Measurements from ENCODE around the gene EGFL6. TPM values are rescaled to one million over a fixed set of nuclear protein-coding genes. Genes with fewer than 3 reads are reported as not detected.
"Not testable (repeated sequence)": the region's sequence is repeated elsewhere in the genome, so short reads cannot be mapped to it uniquely, and the experiment has no call there.

The EGFL6 gene
- total RNA-seq, 1 experiment from 2014 or later, result 0.96 TPM

DNA sequence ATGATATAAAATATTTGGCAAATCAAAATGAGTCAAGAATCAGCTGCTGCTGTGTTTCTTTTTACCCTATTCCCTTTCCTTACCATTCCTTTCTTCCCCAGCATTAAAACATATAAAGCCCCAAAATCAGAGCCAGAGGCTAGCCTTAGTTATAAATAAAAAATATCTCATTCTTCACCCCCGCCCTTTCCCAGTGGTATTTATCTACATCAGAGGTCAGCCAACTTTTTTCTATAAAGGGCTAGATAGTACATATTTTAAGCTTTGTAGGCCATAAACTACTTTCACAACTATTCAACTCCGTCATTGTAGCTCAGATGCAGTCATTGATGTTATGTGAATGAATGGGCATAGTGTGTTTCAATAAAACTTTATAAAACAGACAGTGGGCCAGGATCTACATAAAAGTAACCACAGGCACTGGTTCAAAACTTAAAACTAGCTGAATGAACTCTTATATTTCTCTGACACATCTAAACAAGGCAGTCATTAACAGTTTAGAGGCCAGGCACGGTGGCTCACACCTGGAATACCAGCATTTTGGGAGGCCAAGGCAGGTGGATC is 53.1 kb downstream of the EGFL6 start:
- ChIA-PET CTCF (no interaction called here), POLR2A (no interaction called here)
- Mint-ChIP-seq H3K27me3 (ENCODE audit: low read depth) (peaks cover 8% of the 10 kb centered on the region), H3K4me3 (no peak overlapping the region), H3K9me3 (peaks cover 15% of the 10 kb centered on the region), H3K36me3 (peaks cover 5% of the 10 kb centered on the region; the same call in 1 of the 2 replicates), H3K27ac (no peak overlapping the region), H3K4me1 (peaks cover 27% of the 10 kb centered on the region)
- TF ChIP-seq ZNF396 (CRISPR knock-in tag; IDR thresholded peaks at IDR 0.05; ENCODE audit: borderline replicate concordance), result no peak
- no peak for TF ChIP-seq ZNF423 (CRISPR knock-in tag; IDR thresholded peaks at IDR 0.05)
- TF ChIP-seq, protein P1, sequence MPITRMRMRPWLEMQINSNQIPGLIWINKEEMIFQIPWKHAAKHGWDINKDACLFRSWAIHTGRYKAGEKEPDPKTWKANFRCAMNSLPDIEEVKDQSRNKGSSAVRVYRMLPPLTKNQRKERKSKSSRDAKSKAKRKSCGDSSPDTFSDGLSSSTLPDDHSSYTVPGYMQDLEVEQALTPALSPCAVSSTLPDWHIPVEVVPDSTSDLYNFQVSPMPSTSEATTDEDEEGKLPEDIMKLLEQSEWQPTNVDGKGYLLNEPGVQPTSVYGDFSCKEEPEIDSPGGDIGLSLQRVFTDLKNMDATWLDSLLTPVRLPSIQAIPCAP (CRISPR knock-in tag; IDR thresholded peaks at IDR 0.05), result no peak
- TF ChIP-seq, protein P2, sequence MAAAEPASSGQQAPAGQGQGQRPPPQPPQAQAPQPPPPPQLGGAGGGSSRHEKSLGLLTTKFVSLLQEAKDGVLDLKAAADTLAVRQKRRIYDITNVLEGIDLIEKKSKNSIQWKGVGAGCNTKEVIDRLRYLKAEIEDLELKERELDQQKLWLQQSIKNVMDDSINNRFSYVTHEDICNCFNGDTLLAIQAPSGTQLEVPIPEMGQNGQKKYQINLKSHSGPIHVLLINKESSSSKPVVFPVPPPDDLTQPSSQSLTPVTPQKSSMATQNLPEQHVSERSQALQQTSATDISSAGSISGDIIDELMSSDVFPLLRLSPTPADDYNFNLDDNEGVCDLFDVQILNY (CRISPR knock-in tag; IDR thresholded peaks at IDR 0.05), result no peak
- no peak for TF ChIP-seq NFE2L1 (CRISPR knock-in tag; IDR thresholded peaks at IDR 0.05)
- TF ChIP-seq ZNF219 (CRISPR knock-in tag; IDR thresholded peaks at IDR 0.05; ENCODE audit: borderline replicate concordance), result no peak
- TF ChIP-seq, protein P3, sequence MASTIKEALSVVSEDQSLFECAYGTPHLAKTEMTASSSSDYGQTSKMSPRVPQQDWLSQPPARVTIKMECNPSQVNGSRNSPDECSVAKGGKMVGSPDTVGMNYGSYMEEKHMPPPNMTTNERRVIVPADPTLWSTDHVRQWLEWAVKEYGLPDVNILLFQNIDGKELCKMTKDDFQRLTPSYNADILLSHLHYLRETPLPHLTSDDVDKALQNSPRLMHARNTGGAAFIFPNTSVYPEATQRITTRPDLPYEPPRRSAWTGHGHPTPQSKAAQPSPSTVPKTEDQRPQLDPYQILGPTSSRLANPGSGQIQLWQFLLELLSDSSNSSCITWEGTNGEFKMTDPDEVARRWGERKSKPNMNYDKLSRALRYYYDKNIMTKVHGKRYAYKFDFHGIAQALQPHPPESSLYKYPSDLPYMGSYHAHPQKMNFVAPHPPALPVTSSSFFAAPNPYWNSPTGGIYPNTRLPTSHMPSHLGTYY (CRISPR knock-in tag; IDR thresholded peaks at IDR 0.05), result no peak
- no peak for TF ChIP-seq NR3C1 (CRISPR knock-in tag; conservative IDR thresholded peaks at IDR 0.05; ENCODE audit: low read depth)
- TF ChIP-seq CREM (CRISPR knock-in tag; IDR thresholded peaks at IDR 0.05), result no peak
- no peak for TF ChIP-seq RELA (CRISPR knock-in tag; IDR thresholded peaks at IDR 0.05; ENCODE audit: borderline replicate concordance)
- TF ChIP-seq NR2C2 (CRISPR knock-in tag; IDR thresholded peaks at IDR 0.05), result no peak
- TF ChIP-seq, protein P4, sequence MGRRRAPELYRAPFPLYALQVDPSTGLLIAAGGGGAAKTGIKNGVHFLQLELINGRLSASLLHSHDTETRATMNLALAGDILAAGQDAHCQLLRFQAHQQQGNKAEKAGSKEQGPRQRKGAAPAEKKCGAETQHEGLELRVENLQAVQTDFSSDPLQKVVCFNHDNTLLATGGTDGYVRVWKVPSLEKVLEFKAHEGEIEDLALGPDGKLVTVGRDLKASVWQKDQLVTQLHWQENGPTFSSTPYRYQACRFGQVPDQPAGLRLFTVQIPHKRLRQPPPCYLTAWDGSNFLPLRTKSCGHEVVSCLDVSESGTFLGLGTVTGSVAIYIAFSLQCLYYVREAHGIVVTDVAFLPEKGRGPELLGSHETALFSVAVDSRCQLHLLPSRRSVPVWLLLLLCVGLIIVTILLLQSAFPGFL (CRISPR knock-in tag; IDR thresholded peaks at IDR 0.05; ENCODE audit: borderline replicate concordance), result no peak
- TF ChIP-seq, protein P5, sequence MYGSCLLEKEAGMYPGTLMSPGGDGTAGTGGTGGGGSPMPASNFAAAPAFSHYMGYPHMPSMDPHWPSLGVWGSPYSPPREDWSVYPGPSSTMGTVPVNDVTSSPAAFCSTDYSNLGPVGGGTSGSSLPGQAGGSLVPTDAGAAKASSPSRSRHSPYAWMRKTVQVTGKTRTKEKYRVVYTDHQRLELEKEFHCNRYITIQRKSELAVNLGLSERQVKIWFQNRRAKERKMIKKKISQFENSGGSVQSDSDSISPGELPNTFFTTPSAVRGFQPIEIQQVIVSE (CRISPR knock-in tag; IDR thresholded peaks at IDR 0.05; ENCODE audit: borderline replicate concordance), result no peak
- TF ChIP-seq, protein P6, sequence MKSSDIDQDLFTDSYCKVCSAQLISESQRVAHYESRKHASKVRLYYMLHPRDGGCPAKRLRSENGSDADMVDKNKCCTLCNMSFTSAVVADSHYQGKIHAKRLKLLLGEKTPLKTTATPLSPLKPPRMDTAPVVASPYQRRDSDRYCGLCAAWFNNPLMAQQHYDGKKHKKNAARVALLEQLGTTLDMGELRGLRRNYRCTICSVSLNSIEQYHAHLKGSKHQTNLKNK (CRISPR knock-in tag; IDR thresholded peaks at IDR 0.05), result no peak
- no peak for TF ChIP-seq CREB1 (CRISPR knock-in tag; IDR thresholded peaks at IDR 0.05)
- TF ChIP-seq, protein P7, sequence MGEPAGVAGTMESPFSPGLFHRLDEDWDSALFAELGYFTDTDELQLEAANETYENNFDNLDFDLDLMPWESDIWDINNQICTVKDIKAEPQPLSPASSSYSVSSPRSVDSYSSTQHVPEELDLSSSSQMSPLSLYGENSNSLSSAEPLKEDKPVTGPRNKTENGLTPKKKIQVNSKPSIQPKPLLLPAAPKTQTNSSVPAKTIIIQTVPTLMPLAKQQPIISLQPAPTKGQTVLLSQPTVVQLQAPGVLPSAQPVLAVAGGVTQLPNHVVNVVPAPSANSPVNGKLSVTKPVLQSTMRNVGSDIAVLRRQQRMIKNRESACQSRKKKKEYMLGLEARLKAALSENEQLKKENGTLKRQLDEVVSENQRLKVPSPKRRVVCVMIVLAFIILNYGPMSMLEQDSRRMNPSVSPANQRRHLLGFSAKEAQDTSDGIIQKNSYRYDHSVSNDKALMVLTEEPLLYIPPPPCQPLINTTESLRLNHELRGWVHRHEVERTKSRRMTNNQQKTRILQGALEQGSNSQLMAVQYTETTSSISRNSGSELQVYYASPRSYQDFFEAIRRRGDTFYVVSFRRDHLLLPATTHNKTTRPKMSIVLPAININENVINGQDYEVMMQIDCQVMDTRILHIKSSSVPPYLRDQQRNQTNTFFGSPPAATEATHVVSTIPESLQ (CRISPR knock-in tag; IDR thresholded peaks at IDR 0.05), result no peak
- DNase-seq (ENCODE audit: low spot score) (no peak), ATAC-seq (no peak)

DNA sequence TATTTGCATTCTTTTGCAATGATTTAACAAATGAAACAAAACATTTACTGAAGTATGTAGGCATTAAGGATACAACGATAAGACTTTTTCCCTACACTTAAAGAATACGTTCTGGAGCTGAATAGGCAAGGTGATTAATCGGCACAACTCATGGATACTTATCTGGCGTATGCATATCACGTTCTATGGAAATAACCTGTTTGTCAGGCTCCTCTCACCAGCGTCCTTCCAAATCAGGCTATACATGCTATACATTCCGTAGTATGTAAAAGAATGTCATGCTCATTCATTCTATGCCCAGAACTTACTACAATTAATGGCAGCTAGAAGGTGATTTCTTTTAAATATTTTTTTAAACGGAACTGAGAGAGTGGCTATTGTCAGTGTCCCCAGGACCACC is 57.9 kb downstream of the EGFL6 start:
- no peak for TF ChIP-seq NFATC4 (CRISPR knock-in tag; IDR thresholded peaks at IDR 0.05)
- no peak for TF ChIP-seq GRHL2 (CRISPR knock-in tag; IDR thresholded peaks at IDR 0.05; ENCODE audit: insufficient replicate concordance, severe bottlenecking)
- TF ChIP-seq, protein P8, sequence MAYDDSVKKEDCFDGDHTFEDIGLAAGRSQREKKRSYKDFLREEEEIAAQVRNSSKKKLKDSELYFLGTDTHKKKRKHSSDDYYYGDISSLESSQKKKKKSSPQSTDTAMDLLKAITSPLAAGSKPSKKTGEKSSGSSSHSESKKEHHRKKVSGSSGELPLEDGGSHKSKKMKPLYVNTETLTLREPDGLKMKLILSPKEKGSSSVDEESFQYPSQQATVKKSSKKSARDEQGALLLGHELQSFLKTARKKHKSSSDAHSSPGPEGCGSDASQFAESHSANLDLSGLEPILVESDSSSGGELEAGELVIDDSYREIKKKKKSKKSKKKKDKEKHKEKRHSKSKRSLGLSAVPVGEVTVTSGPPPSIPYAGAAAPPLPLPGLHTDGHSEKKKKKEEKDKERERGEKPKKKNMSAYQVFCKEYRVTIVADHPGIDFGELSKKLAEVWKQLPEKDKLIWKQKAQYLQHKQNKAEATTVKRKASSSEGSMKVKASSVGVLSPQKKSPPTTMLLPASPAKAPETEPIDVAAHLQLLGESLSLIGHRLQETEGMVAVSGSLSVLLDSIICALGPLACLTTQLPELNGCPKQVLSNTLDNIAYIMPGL (CRISPR knock-in tag; IDR thresholded peaks at IDR 0.05), result no peak
- TF ChIP-seq, protein P9, sequence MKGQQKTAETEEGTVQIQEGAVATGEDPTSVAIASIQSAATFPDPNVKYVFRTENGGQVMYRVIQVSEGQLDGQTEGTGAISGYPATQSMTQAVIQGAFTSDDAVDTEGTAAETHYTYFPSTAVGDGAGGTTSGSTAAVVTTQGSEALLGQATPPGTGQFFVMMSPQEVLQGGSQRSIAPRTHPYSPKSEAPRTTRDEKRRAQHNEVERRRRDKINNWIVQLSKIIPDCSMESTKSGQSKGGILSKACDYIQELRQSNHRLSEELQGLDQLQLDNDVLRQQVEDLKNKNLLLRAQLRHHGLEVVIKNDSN (CRISPR knock-in tag; IDR thresholded peaks at IDR 0.05), result no peak
- Mint-ChIP-seq H3K27ac (no peak overlapping the region), H3K9me3 (peaks cover 4% of the 10 kb centered on the region; the same call in 1 of the 2 replicates), H3K4me1 (0 out of 2 replicates have a peak, but pooled peaks cover 6% of the 10 kb centered on the region), H3K27me3 (ENCODE audit: low read depth) (no peaks in the 10 kb centered on the region), H3K4me3 (no peak overlapping the region), H3K36me3 (no peaks in the 10 kb centered on the region; the same call in 1 of the 2 replicates)
- CTCF ChIA-PET, result interaction anchor here (1.0 kb wide), 1 partner anchor 121 kb away, joined by 3 read pairs; no protein-coding TSS in a partner anchor
- DNase-seq (ENCODE audit: low spot score), result no peak
- no peak for ATAC-seq
- POLR2A ChIA-PET, result no interaction called here

DNA sequence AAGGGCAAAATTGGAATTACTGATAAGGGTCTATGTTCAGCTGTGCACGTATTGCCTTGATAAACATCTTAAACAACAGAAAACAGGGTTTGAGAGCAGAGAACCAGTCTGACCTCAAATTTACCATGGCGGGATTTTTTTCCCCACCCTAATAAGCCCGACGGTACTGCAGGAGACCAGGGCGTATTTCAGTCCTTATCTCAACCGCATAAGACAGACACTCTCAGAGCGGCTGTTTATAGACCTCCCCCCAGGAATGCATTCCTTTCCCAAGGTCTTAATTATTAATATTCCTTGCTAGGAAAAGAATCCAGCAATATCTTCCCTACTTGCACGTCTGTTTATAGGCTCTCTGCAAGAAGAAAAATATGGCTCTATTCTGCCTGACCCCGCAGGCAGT is 67.8 kb downstream of the EGFL6 start:
- ATAC-seq; CTCF ChIA-PET; H3K4me3 Mint-ChIP-seq; POLR2A ChIA-PET; DNase-seq (ENCODE audit: low spot score); H3K4me1 Mint-ChIP-seq; H3K27ac Mint-ChIP-seq: not testable (repeated sequence)
- H3K36me3 Mint-ChIP-seq, result peaks cover 25% of the 10 kb centered on the region
- peaks cover 11% of the 10 kb centered on the region for H3K27me3 Mint-ChIP-seq (ENCODE audit: low read depth)
- H3K9me3 Mint-ChIP-seq, result peaks cover 35% of the 10 kb centered on the region
